GM18520 (cell line): ENCODE measurements around the gene CRTC2.

Experiments used
- ATAC-seq: cut with Tn5 transposase; IDR thresholded peaks from one replicate; pipeline ENCODE4 v1.9.1; 2021; ENCODE audit not compliant: unreplicated experiment

CRTC2 gene

GRCh38 chr1:153899509-153899908 is 58.9 kb downstream of the CRTC2 start:
- no peak for ATAC-seq
